ENCODE measurements around the gene PANK2.

DNA sequence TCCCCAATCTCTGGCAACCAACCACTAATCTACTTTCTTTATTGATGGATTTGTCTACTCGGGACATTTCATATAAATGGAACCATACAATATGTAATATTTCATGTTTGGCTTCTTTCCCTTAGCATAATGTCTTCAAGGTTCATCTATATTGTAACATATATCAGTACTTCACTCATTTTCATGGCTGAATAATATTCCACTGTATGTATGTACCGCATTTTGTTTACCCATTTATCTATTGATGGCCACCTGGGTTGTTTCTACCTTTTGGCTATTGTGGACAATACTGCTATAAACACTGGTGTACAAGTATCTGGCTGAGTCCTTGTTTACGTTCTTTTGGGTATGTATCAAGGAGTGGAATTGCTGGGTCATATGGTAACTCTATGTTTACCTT is 48.4 kb downstream of the PANK2 start:
- TF ChIP-seq, protein P1, sequence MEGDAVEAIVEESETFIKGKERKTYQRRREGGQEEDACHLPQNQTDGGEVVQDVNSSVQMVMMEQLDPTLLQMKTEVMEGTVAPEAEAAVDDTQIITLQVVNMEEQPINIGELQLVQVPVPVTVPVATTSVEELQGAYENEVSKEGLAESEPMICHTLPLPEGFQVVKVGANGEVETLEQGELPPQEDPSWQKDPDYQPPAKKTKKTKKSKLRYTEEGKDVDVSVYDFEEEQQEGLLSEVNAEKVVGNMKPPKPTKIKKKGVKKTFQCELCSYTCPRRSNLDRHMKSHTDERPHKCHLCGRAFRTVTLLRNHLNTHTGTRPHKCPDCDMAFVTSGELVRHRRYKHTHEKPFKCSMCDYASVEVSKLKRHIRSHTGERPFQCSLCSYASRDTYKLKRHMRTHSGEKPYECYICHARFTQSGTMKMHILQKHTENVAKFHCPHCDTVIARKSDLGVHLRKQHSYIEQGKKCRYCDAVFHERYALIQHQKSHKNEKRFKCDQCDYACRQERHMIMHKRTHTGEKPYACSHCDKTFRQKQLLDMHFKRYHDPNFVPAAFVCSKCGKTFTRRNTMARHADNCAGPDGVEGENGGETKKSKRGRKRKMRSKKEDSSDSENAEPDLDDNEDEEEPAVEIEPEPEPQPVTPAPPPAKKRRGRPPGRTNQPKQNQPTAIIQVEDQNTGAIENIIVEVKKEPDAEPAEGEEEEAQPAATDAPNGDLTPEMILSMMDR (conservative IDR thresholded peaks at IDR 0.05; ENCODE audit: low read depth, low read length) = no peak
- no peak for TF ChIP-seq EZH2 (IDR thresholded peaks at IDR 0.05; ENCODE audit: borderline replicate concordance, low read depth, low read length, poor library complexity, severe bottlenecking)

Data from A673 (cell line).